GM21576 (cell line): ENCODE measurements around the gene DNAH9.

Source experiments
- ATAC-seq: cut with Tn5 transposase; IDR thresholded peaks from one replicate; pipeline ENCODE4 v1.9.1; 2021; ENCODE audit warnings: mild to moderate bottlenecking, moderate library complexity; ENCODE audit not compliant: unreplicated experiment

Gene DNAH9

GRCh38 chr17:11832401-11833137 lies 234.3 kb downstream of the DNAH9 start:
- no peak for ATAC-seq

DNA sequence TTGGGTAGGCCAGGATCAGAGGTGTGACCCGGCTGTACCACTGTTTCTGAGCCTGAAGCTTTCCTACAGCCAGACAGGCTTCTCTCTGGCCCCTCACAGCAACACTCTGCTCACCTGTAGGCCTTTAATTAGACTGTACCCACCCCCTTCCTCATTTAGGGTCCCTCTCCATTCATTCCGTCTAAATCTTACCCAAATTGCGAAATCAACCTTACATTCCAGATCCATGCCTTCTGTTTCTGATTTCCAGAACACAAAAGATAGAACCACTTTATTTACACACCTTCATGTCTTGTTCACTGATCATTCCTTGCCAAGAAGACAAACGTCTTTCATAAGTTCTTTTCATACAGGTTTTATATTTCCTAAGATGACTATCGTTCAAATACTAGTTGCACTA lies 238.2 kb downstream of the DNAH9 start:
- ATAC-seq: no peak

DNA sequence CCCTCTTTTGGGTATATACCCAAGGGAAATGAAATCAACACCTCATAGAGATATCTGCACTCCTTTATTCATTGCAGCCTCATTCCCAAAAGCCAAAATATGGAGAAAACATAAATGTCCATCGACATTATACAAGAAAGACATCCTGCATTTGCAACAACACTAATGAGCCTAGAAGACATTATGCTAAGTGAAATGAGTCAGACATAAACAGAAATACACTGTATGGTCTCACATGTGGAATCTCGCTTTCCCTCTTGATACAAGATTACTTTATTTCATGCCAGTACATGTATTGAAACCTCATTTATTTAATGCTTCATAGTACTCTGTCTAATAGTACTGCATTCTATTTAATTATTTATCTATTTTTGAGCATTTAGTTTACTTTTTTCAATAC lies 241.8 kb downstream of the DNAH9 start:
- no peak for ATAC-seq

GRCh38 chr17:11840831-11841230 lies 242.6 kb downstream of the DNAH9 start:
- no peak for ATAC-seq

DNA sequence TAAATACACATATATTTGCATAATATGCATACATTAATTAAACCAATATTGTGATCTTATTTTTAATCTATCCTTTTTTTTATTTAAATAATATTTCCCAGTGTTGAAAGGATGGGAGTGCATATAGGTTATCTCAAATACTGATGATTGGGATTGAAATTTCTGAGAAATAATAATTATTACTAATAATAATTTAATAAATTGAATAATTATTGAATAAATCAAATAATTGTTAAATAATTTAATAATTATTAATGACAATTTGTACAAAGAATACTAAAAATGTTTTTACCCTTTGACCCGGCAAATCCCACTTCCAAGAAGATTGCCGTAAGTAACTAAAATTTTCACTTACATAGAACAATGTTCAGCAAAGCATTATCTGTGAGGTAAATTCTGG lies 250.1 kb downstream of the DNAH9 start:
- no peak for ATAC-seq

GRCh38 chr17:11852231-11852630 lies 254.0 kb downstream of the DNAH9 start:
- ATAC-seq: no peak

- no peak for ATAC-seq
Observed at GRCh38 chr17:11852912-11853311, 254.6 kb downstream of the DNAH9 start.

DNA sequence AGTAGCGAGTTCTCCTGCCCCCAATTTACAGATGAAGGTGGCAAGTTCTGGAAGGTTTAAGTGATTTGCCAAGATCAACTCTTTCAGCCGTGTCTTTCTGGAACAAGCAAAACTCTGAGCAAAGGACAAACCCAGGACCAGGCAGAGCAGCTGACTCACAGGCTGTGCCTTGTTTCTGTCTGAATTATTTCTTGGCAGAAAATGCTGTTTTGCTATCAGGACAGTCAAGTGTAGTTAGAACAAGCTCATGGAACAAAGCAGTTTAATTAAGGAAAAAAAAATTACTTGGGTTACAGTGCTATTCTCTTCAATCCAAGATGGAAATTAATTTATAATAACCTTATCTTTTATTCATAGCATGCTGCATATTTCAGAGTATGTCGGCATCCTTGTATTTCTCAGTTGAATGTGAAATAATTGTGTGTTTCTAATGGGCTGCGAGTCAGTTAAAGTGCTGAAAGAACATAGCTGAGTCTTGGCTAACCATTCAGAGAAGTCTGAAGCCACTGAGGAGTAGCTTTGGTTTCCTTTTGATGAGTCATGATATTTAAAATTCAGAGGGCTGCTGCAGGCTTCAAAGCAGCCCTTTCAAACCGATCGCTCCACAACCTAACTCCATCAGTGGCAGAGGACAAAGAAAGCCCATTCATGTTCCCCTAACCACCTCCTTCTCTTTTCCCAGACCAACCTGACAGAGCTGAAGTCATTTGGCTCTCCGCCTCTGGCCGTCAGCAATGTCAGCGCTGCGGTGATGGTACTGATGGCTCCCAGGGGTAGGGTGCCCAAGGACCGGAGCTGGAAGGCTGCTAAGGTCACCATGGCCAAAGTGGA lies 255.3 kb downstream of the DNAH9 start:
- ATAC-seq: no peak

- ATAC-seq: no peak
Observed at GRCh38 chr17:11855306-11855705, 257.0 kb downstream of the DNAH9 start.

DNA sequence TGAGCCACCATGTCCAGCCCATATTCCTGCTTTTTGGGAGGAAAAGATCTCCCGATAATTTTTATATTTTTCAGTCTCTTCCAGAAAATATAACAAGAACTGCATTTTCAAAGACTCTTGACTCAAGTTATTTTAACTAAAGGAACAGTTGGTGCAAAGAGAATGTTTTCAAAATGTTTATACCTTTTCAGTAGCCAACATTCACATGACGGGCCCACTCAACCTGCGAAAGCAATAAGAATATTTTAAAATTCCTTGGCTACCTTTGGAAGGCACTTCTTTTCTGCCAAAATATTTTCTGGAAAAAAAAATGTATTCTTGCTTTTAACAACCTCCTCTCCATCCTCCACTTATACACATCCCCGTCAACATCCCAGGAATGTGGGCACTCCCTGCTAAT lies 258.7 kb downstream of the DNAH9 start:
- no peak for ATAC-seq

GRCh38 chr17:11869680-11870394 lies 271.6 kb downstream of the DNAH9 start:
- no peak for ATAC-seq

GRCh38 chr17:11871773-11872172 lies 273.5 kb downstream of the DNAH9 start:
- ATAC-seq: no peak

GRCh38 chr17:11874756-11875155 lies 276.5 kb downstream of the DNAH9 start:
- no peak for ATAC-seq

- ATAC-seq: no peak
Observed at GRCh38 chr17:11880714-11881113, 282.4 kb downstream of the DNAH9 start.

DNA sequence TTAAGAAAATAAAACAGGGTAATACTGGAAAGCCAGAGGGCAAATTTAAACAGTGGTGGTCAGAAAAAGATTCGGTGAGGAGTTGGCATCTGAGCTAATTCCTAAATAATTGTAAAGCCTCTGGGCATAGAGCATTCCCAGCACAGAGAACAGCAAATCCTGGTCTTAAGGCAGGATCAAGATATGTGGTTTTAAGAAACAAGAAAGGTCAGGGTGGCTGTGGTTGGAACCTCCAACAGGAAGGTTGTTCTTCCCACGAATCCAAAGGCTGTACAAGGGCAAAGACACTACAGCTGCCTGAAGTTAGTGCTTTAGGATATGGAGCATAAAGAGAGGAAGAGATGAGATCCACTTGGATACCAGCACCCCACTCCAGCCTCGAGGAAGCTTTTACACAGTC lies 284.4 kb downstream of the DNAH9 start:
- no peak for ATAC-seq

DNA sequence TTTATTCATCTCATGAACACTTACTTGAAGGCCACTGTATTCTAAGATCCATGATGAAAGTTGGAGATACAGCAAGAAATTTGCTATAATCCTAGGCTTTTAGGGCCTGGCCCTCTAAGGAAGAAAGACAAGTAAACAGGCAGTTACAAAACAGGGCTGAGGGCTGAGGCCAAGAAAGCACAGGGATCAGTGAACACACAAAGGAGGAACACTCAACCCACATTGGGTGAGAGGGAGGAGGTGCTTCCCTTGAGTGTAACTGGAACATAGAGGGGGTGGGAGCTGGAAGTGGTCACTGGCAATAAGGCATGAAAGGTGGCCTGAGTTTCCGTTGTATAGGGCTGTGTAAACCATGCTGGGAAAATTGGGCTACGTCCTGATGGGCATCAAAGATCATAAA lies 286.8 kb downstream of the DNAH9 start:
- ATAC-seq: no peak

DNA sequence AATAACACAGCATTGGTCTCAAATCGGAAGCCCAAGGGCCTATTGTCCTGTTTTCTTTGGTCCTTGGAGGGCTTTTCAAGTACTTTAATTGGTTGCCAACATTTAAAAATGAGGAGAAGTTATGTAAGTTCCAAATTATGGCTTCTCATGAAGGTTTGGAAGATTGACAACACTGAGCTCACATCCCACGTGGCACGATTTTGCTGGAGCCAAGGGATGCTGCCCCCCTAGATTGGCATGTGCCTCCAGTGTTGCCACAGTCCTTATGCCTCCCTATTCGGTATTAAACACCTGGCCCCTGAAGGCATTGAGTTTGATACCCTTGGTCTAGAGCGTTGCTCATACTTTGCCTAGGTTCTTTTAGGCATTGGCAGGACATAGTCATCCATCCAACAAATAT lies 291.0 kb downstream of the DNAH9 start:
- no peak for ATAC-seq

GRCh38 chr17:11893862-11894261 lies 295.6 kb downstream of the DNAH9 start:
- ATAC-seq: no peak

- ATAC-seq: no peak
Observed at GRCh38 chr17:11896199-11896598, 297.9 kb downstream of the DNAH9 start.

DNA sequence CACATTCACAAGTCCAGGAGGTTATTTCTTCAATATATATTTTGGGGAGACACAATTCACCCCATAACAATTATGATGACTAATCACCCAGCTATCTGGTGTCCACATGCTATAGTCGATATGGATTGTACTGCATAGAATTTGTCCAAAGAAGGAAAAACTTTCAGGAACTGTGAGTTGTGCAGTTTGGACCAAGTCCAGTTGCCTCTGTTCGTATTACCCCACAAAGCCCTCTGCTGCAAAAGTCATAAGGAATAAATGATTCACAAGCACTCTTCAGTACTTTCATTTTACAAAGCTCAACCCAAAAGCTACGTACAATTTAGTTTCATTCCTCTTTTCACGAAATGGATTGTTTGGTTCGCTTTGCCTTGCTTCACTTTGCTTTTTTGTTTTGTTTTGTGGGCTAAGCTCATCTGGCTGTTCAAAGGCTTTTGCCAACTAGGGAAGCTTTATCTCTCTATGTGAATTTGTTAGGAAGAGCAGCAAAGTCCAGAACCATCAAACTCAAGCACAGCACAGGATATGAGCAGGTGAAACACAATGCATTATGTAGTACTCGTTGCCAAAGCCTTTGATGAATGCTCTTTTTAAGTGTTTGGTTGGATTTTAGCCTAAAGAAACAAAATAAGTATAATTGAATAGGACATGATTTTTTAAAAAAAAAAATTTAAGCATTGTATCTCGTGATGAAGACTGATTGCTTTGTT lies 300.4 kb downstream of the DNAH9 start:
- no peak for ATAC-seq

- ATAC-seq: no peak
Observed at GRCh38 chr17:11899537-11899942, 301.3 kb downstream of the DNAH9 start.
